PC-9 (cell line): ENCODE measurements around the gene PCDHGA7.

Experiments
- EZH2 ChIP-seq: fragments of 200-600 bp; sonication (generic); IDR thresholded peaks from 2 replicates; pipeline ENCODE4 v1.8.0; 2017; ENCODE audit warnings: antibody characterized with exemption, low read depth
- TF ChIP-seq, protein P1 (sequence below): fragments of 200-600 bp; sonication (generic); conservative IDR thresholded peaks from 2 replicates; pipeline ENCODE4 v1.6.1; 2017; ENCODE audit warnings: mixed run types, antibody characterized with exemption, mild to moderate bottlenecking, moderate library complexity

DNA sequence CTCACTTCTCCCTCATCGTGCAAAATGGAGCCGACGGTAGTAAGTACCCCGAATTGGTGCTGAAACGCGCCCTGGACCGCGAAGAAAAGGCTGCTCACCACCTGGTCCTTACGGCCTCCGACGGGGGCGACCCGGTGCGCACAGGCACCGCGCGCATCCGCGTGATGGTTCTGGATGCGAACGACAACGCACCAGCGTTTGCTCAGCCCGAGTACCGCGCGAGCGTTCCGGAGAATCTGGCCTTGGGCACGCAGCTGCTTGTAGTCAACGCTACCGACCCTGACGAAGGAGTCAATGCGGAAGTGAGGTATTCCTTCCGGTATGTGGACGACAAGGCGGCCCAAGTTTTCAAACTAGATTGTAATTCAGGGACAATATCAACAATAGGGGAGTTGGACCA is 48.7 kb downstream of the PCDHGA7 start:
- TF ChIP-seq, protein P1, sequence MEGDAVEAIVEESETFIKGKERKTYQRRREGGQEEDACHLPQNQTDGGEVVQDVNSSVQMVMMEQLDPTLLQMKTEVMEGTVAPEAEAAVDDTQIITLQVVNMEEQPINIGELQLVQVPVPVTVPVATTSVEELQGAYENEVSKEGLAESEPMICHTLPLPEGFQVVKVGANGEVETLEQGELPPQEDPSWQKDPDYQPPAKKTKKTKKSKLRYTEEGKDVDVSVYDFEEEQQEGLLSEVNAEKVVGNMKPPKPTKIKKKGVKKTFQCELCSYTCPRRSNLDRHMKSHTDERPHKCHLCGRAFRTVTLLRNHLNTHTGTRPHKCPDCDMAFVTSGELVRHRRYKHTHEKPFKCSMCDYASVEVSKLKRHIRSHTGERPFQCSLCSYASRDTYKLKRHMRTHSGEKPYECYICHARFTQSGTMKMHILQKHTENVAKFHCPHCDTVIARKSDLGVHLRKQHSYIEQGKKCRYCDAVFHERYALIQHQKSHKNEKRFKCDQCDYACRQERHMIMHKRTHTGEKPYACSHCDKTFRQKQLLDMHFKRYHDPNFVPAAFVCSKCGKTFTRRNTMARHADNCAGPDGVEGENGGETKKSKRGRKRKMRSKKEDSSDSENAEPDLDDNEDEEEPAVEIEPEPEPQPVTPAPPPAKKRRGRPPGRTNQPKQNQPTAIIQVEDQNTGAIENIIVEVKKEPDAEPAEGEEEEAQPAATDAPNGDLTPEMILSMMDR: no peak
- TF ChIP-seq EZH2: no peak
